GM19324 (cell line): ENCODE measurements around the gene CWF19L2.

Experiments used
- ATAC-seq: cut with Tn5 transposase; IDR thresholded peaks from one replicate; pipeline ENCODE4 v1.9.1; 2021; ENCODE audit warnings: mild to moderate bottlenecking, moderate library complexity; ENCODE audit not compliant: unreplicated experiment, low FRiP score

CWF19L2 gene

GRCh38 chr11:107316426-107316825, 141.2 kb downstream of the CWF19L2 start:
- ATAC-seq = no peak

GRCh38 chr11:107307991-107308390, 149.6 kb downstream of the CWF19L2 start:
- no peak for ATAC-seq

GRCh38 chr11:107301878-107302277, 155.7 kb downstream of the CWF19L2 start:
- ATAC-seq = no peak

- ATAC-seq = no peak
Measured at GRCh38 chr11:107293677-107294344, 163.8 kb downstream of the CWF19L2 start.

- ATAC-seq = no peak
Measured at GRCh38 chr11:107282195-107282594, 175.4 kb downstream of the CWF19L2 start.
